Measurements from ENCODE around the gene SRSF4. TPM values are rescaled to one million over a fixed set of nuclear protein-coding genes. Genes with fewer than 3 reads are reported as not detected.

The SRSF4 gene
- total and polyA plus RNA-seq, 9 of the 15 experiments (the other 6 are each of a cell fraction or from before 2014, with no cell fraction given) = 15.9 to 132 (median 82.0) TPM

- TF ChIP-seq RAD51 (IDR thresholded peaks at IDR 0.05; ENCODE audit: borderline replicate concordance, low read depth) = peak; percentile 24; the same call in 1 of the 2 replicates
- 0 out of 2 replicates have a peak, but pooled peaks have one; percentile 66 for TF ChIP-seq ELF4 (CRISPR knock-in tag; IDR thresholded peaks at IDR 0.05)
- no peak for TF ChIP-seq SREBF2 (CRISPR knock-in tag; IDR thresholded peaks at IDR 0.05)
- TF ChIP-seq CBFA2T2 (conservative IDR thresholded peaks at IDR 0.05) = no peak
- no peak for TF ChIP-seq MLX (CRISPR knock-in tag; conservative IDR thresholded peaks at IDR 0.05)
- TF ChIP-seq, protein P1, sequence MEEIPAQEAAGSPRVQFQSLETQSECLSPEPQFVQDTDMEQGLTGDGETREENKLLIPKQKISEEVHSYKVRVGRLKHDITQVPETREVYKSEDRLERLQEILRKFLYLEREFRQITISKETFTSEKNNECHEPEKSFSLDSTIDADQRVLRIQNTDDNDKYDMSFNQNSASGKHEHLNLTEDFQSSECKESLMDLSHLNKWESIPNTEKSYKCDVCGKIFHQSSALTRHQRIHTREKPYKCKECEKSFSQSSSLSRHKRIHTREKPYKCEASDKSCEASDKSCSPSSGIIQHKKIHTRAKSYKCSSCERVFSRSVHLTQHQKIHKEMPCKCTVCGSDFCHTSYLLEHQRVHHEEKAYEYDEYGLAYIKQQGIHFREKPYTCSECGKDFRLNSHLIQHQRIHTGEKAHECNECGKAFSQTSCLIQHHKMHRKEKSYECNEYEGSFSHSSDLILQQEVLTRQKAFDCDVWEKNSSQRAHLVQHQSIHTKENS (CRISPR knock-in tag; IDR thresholded peaks at IDR 0.05) = no peak
- no peak for TF ChIP-seq THAP7 (CRISPR knock-in tag; IDR thresholded peaks at IDR 0.05)
- no peak for TF ChIP-seq ILK (tag; IDR thresholded peaks at IDR 0.05; ENCODE audit: borderline replicate concordance, low read depth)
- no peak for TF ChIP-seq ZKSCAN8 (CRISPR knock-in tag; IDR thresholded peaks at IDR 0.05)
- no peak for TF ChIP-seq COPS2 (conservative IDR thresholded peaks at IDR 0.05)
- peak; percentile 20; the same call in 1 of the 2 replicates for TF ChIP-seq CBFA2T3 (IDR thresholded peaks at IDR 0.05)
- TF ChIP-seq NCOR1 (IDR thresholded peaks at IDR 0.05) = peak; percentile 51; the same call in 1 of the 2 replicates
- TF ChIP-seq TAF7 (tag; IDR thresholded peaks at IDR 0.05) = peak; percentile 92
- TF ChIP-seq ZNF384 (IDR thresholded peaks at IDR 0.05; ENCODE audit: low read depth, low read length) = 0 out of 2 replicates have a peak, but pooled peaks have one; percentile 24
- TF ChIP-seq ZNF445 (CRISPR knock-in tag; IDR thresholded peaks at IDR 0.05; ENCODE audit: low read depth) = no peak
- TF ChIP-seq ZBTB8A (IDR thresholded peaks at IDR 0.05; ENCODE audit: partially characterized antibody) = no peak
- 0 out of 2 replicates have a peak, but pooled peaks have one; percentile 25 for TF ChIP-seq CEBPG (CRISPR knock-in tag; IDR thresholded peaks at IDR 0.05)
- no peak for TF ChIP-seq CEBPG (tag; conservative IDR thresholded peaks at IDR 0.05 in 1 of 2, IDR thresholded peaks at IDR 0.05 in 1 of 2)
- TF ChIP-seq ARID3B (CRISPR knock-in tag; IDR thresholded peaks at IDR 0.05; ENCODE audit: borderline replicate concordance) = peak; percentile 78; the same call in 1 of the 2 replicates
- TF ChIP-seq MED1 (CRISPR knock-in tag; IDR thresholded peaks at IDR 0.05; ENCODE audit: borderline replicate concordance) = no peak
- peak; percentile 93 for TF ChIP-seq GABPB1 (CRISPR knock-in tag; IDR thresholded peaks at IDR 0.05)
- TF ChIP-seq CREM (IDR thresholded peaks at IDR 0.05; ENCODE audit: low read depth) = peak; percentile 96
- no peak for TF ChIP-seq BDP1 (IDR thresholded peaks at IDR 0.05; ENCODE audit: insufficient read depth, insufficient read length)
- TF ChIP-seq ZNF174 (CRISPR knock-in tag; IDR thresholded peaks at IDR 0.05) = no peak
- TF ChIP-seq CXXC5 (CRISPR knock-in tag; IDR thresholded peaks at IDR 0.05) = peak; percentile 98
- no peak for TF ChIP-seq YBX1 (IDR thresholded peaks at IDR 0.05)
Observed at GRCh38 chr1:29181413-29182225, at the start of gene SRSF4 (continued).

All from K562 (cell line).